B cell (primary cell): ENCODE measurements around the gene TMTC4.

Source experiments
- EZH2 ChIP-seq: IDR thresholded peaks from 2 replicates; pipeline ENCODE4 v1.6.1; 2012; ENCODE audit warnings: borderline replicate concordance, low read depth, mild to moderate bottlenecking, moderate library complexity, low read length; ENCODE audit not compliant: insufficient read depth, poor library complexity, severe bottlenecking
- TF ChIP-seq, protein P1 (sequence below): fragments of 200-600 bp; IDR thresholded peaks from one replicate; pipeline ENCODE4 v1.8.0; 2022; ENCODE audit warnings: antibody characterized with exemption, mild to moderate bottlenecking

DNA sequence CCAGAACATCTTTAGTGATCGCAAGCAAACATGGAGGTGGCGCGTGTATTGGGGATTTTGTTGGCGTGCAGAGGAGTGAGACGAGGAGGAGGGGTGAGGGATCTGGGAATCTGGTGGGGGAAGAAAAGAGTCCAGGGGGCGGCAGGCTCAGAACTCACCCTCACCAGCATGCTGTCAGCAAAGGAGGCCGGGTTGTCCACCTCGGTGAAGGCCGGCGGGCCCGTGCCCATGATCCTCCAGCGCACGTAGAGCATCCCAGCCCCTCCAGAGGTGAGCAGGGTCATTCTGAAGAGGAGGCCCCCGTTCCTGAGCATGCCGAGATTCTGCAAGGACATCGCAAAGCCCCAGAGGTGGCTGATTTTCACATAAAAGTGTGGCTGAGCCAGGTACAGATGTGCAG is 37.2 kb downstream of the TMTC4 start:
- TF ChIP-seq EZH2: no peak
- TF ChIP-seq, protein P1, sequence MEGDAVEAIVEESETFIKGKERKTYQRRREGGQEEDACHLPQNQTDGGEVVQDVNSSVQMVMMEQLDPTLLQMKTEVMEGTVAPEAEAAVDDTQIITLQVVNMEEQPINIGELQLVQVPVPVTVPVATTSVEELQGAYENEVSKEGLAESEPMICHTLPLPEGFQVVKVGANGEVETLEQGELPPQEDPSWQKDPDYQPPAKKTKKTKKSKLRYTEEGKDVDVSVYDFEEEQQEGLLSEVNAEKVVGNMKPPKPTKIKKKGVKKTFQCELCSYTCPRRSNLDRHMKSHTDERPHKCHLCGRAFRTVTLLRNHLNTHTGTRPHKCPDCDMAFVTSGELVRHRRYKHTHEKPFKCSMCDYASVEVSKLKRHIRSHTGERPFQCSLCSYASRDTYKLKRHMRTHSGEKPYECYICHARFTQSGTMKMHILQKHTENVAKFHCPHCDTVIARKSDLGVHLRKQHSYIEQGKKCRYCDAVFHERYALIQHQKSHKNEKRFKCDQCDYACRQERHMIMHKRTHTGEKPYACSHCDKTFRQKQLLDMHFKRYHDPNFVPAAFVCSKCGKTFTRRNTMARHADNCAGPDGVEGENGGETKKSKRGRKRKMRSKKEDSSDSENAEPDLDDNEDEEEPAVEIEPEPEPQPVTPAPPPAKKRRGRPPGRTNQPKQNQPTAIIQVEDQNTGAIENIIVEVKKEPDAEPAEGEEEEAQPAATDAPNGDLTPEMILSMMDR: no peak
